HFFc6 (cell line): ENCODE data around the gene TBC1D14. TPM values are rescaled to one million over a fixed set of nuclear protein-coding genes. Genes with fewer than 3 reads are reported as not detected.
A peak's percentile ranks its signal among the peaks of the same experiment; 100 is the strongest.

Experiments
- DNase-seq: peaks from one replicate; pipeline ENCODE4 v3.0.0-alpha.2; 2018
- H3K27ac Mint-ChIP-seq: 2 replicates; pipeline ENCODE4 v1.8.0; 2020; ENCODE audit warnings: mild to moderate bottlenecking, mixed read lengths
- H3K27me3 Mint-ChIP-seq: 2 replicates; pipeline ENCODE4 v1.8.0; 2021; ENCODE audit warnings: mild to moderate bottlenecking, moderate library complexity, mixed read lengths; ENCODE audit not compliant: insufficient read depth
- H3K36me3 Mint-ChIP-seq: 2 replicates; pipeline ENCODE4 v1.8.0; 2021; ENCODE audit warnings: low read depth, mixed read lengths
- H3K4me1 Mint-ChIP-seq: 2 replicates; pipeline ENCODE4 v1.8.0; 2020; ENCODE audit warnings: low read depth, mixed read lengths
- H3K4me3 Mint-ChIP-seq: 2 replicates; pipeline ENCODE4 v1.8.0; 2020; ENCODE audit warnings: mild to moderate bottlenecking, moderate library complexity, mixed read lengths
- H3K9me3 Mint-ChIP-seq: 2 replicates; pipeline ENCODE4 v1.8.0; 2020; ENCODE audit warnings: mild to moderate bottlenecking, mixed read lengths
- CTCF ChIP-seq: fragments of 200-600 bp; sonication (generic); IDR thresholded peaks from 2 replicates; pipeline ENCODE4 v1.5.0; 2021; ENCODE audit warnings: antibody characterized with exemption, mild to moderate bottlenecking
- total RNA-seq, 6 experiments: library from RNA; stranded (reverse); fragmentation: NEBNext Ultra II Directional; extraction: Animal tissue kit (Norgen Biotek cat#: 25700); gene quantifications; 2 replicates in 1 of 6; 3 replicates in 5 of 6; pipeline ENCODE4 v1.2.3, GENCODE V29; 2021

TBC1D14 gene
- total RNA-seq, 6 experiments from 2014 or later, result 23.3 to 32.5 (median 27.9) TPM

GRCh38 chr4:7063362-7063761 lies 153.7 kb downstream of the TBC1D14 start:
- no peak overlapping the region for H3K4me3 Mint-ChIP-seq
- peaks cover 34% of the 10 kb centered on the region for H3K36me3 Mint-ChIP-seq
- H3K9me3 Mint-ChIP-seq, result no peaks in the 10 kb centered on the region
- no peak for TF ChIP-seq CTCF
- no peaks in the 10 kb centered on the region; the same call in 1 of the 2 replicates for H3K27me3 Mint-ChIP-seq
- H3K27ac Mint-ChIP-seq, result peak overlapping the region; percentile 31; the same call in 1 of the 2 replicates
- peaks cover 21% of the 10 kb centered on the region for H3K4me1 Mint-ChIP-seq
- no peak for DNase-seq

- H3K4me1 Mint-ChIP-seq, result peaks cover 40% of the 10 kb centered on the region
- H3K36me3 Mint-ChIP-seq, result peaks cover 30% of the 10 kb centered on the region
- H3K27me3 Mint-ChIP-seq, result peaks cover 6% of the 10 kb centered on the region
- H3K27ac Mint-ChIP-seq, result peak overlapping the region; percentile 40; the same call in 1 of the 2 replicates
- H3K4me3 Mint-ChIP-seq, result peak overlapping the region; percentile 98
- H3K9me3 Mint-ChIP-seq, result no peaks in the 10 kb centered on the region
- no peak for TF ChIP-seq CTCF
- no peak for DNase-seq
These were observed 156.4 kb downstream of the TBC1D14 start for GRCh38 chr4:7066006-7066405.

GRCh38 chr4:7066493-7066892 lies 156.9 kb downstream of the TBC1D14 start:
- peaks cover 40% of the 10 kb centered on the region for H3K4me1 Mint-ChIP-seq
- no peak for DNase-seq
- H3K27me3 Mint-ChIP-seq, result peaks cover 6% of the 10 kb centered on the region
- peak overlapping the region; percentile 40; the same call in 1 of the 2 replicates for H3K27ac Mint-ChIP-seq
- H3K9me3 Mint-ChIP-seq, result no peaks in the 10 kb centered on the region
- TF ChIP-seq CTCF, result no peak
- peak overlapping the region; percentile 98 for H3K4me3 Mint-ChIP-seq
- H3K36me3 Mint-ChIP-seq, result peaks cover 26% of the 10 kb centered on the region

- Mint-ChIP-seq H3K27me3 (peaks cover 6% of the 10 kb centered on the region), H3K36me3 (peaks cover 25% of the 10 kb centered on the region), H3K9me3 (no peaks in the 10 kb centered on the region), H3K4me1 (peaks cover 40% of the 10 kb centered on the region), H3K27ac (peak overlapping the region; percentile 90), H3K4me3 (peak overlapping the region; percentile 98)
- no peak for DNase-seq
- no peak for TF ChIP-seq CTCF
These were observed 157.5 kb downstream of the TBC1D14 start for GRCh38 chr4:7067126-7067451.

GRCh38 chr4:7067452-7068278 lies 158.0 kb downstream of the TBC1D14 start, which contains the start of gene GRPEL1:
GRPEL1 (minus strand) TSS chr4:7068064; CDS start chr4:7068032, 32 bp downstream.
- Mint-ChIP-seq H3K4me3 (peak within 1 kb of the TSS; percentile 98), H3K27me3 (peaks cover 6% of the 10 kb centered on the region), H3K36me3 (peaks cover 24% of the 10 kb centered on the region), H3K9me3 (no peaks in the 10 kb centered on the region), H3K4me1 (peaks cover 40% of the 10 kb centered on the region), H3K27ac (peak within 1 kb of the TSS; percentile 92)
- DNase-seq, result peak; percentile 99
- no peak for TF ChIP-seq CTCF
